NCI-H146 treated with DMSO at 0.1 percent for 48 hours (cell line): Measurements from ENCODE around the gene RBM39.
"Not testable (repeated sequence)": the region's sequence is repeated elsewhere in the genome, so short reads cannot be mapped to it uniquely, and the experiment has no call there.

ENCODE experiments used
- DNase-seq: peaks from one replicate; lab custom pipeline; 2025; ENCODE audit not compliant: unreplicated experiment; lab: John Stamatoyannopoulos, UW

The RBM39 gene

DNA sequence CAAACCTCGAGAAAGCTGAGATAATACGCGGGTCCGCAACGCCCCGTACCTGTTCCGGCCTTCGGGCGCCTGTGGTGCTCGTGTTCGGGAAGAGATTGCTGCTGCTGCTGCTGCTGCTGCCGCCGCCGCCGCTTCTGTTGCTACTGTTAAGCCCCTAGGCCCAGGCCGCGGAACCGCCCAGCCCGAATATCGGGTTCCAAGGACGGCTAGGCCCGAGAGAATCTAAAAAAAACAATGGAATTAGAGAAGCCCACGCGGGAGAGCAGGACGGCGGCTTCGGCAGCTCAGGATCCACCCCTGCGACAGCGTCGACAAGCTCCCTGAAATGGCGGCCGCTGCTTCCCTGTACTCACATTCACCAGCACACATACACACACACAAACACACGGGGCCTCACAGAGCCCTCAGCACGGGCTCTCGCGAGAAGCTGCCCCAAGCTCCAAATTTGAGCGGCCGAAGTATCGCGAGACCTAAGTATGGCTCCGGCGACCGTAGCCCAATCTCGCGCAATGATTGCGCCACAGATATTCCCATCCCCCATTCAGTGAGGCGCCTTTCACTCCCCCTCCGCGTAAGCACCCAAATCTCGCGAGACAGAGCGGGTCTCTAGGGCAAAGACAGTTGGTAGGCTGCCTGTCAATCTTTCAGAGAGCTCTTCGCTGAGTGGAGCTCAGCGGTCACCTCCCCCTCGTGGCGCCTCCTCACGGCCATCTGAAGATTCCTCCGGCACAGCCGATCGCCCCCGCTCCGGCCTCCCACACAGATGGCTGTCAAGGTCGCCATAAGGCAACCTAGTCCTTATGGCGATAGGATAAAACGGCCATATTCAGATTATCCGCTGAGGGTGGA lies at the start of gene RBM39:
Gene RBM39, minus strand, starts transcription at position 369 of the 849 bp plus-strand sequence. CDS start 1,386 bp downstream, outside the sequence.
- DNase-seq, result peak; percentile 100

DNA sequence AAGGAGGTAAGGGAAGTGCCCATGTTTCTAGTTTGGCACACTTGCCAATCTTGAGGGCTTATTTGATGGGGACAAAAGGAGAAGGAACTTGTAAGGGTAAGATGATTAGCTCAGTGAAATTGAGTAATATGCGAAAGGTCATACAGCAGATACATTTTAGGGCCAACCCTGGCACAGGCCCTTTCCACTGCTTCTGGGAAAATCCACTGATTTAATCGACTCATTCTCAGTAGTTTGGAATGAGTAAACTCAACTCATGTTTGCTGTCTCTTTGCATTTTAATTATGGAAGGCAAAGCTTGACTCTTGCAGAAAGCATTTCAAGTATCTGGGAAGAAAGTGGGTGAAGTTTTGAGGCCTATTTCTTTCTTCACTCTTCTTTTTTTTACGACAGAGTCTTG lies 49.8 kb upstream of the RBM39 start:
- DNase-seq, result no peak

DNA sequence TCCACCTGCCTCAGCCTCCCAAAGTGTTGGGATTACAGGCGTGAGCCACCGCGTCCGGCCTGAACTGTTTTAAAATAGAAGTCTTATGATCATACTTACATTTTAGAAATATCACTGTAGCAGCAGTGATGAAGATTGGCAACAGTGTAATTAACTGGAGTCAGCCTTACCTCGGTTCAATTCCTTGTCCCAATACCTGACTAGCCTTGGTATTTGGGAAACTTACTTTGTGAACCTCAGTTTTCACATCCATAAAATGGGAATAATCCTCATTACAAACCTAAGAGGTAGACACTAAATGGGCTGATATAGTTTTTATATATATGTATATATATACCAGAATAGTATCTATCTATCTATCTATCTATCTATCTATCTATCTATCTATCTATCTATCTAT lies 49.0 kb upstream of the RBM39 start:
- DNase-seq, result no peak

DNA sequence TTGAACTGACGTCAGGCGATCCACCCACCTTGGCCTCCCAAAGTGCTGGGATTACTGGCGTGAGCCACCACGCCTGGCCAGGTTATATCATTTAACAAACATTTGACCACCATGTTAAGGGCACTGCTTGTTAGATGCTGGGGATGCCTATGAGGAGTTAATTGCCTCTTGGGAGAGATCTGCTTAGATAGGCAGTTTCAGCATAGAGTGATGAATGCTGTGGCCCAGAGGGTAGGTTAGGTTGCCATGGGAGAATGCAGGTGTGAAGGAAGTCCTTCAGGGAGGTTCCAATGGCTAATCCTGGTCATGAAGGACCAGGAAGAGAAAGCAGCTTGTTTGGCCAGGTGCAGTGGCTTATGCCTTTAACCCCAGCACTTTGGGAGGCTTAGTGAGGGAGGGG lies 46.7 kb upstream of the RBM39 start:
- DNase-seq, result peak; percentile 27

DNA sequence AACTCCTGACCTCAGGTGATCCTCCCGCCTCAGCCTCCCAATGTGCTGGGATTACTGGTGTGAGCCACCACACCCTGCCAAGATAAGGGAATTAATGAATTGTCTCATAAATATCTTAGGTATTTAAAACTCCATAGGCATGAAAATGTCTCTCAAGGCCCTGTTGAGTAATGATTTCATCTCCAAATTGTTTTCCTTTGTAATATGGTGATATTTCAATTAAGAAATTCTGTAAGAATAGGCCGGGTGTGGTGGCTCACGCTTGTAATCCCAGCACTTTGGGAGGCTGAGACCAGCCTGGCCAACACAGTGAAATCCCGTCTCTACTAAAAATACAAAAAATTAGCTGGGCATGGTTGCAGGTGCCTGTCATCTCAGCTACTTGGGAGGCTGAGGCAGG lies 43.5 kb upstream of the RBM39 start:
- not testable (repeated sequence) for DNase-seq

DNA sequence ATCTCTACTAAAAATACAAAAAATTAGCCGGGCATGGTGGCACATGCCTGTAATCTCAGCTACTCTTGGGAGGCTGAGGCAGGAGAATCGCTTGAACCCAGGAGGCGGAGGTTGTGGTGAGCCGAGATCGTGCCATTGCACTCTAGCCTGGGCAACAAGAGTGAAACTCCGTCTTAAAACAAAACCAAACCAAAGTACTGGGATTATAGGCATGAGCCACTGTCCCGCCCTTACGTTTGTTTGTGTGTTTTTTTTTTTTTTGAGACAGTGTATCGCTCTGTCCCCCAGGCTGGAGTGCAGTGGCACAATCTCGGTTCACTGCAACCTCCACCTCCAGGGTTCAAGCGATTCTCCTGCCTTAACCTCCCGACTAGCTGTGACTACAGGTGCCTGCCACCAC lies 41.8 kb upstream of the RBM39 start:
- not testable (repeated sequence) for DNase-seq

DNA sequence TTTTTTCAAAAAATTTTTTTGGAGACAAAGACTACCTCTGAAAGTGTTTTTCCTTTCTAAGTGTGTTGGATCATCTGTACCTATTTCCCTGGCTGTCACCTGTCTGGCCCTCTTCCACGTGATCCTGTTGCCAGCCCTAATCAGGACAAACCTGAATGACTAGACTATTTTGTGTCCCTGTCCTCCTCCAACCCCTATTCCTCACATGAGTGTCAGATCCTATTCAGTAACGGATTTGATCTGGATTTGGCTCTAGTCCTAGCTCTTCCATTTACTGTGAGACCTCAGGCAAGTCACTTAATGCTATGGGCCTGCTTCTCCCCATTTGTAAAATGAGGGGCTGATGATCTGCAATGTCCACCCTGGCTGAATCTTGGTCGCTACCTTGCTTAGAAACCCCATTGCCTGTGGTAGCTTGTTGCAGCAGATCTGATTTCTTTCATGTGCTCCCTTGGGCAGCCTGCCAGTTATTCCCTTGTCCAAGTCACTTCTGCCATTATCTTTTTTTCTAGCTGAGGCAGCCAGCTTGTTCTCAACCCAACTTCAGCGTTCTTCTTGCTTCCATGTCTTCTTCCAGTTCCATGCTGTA lies 34.5 kb upstream of the RBM39 start:
- DNase-seq, result no peak

DNA sequence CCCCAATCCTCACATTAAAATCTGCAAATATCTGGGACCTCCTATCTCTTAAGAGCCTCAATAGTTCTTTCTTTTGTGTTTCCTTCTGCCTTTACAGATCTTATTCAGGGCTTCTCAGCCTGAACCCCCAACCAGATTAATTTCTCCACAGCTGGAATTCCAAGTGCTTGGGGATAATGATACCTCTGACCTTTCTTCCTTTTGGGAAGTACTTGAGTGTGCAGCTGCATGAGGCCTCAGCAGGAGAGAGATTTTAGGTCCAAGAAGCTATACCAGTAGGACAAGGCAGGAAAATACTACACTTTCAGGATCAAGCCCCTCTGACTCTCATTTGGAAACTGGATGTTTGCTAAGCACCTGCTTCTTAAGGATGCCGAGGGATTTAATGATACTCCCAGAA lies 32.3 kb upstream of the RBM39 start:
- DNase-seq, result no peak

DNA sequence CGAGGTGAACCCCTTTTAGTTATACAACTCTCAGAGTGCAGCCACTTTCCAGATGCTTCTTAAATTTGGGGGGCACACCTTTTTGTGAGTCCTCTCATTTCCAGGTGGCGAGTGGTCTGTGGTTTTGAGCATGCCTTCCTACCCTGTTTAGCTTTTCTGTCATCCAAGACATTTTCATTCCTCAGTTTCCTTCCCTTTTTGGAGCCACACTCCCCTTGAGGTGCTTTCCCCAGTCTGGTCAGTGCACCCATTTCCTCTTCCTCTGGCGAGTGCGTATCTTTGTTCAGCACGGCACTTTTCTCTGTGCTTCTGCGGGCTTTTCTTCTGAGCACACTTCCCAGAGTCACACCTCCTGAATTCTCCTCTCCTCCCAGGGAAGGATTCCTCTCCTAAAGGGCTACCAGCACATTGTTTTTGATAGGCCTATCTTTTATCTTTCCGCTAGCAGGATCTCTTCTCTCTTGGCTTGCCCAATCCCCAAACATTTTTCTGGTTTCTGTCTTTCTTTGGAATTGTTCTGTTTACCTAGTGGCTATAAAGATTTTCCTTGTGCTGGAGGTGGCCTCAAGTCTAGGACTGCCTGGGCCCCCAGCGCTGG lies 31.2 kb upstream of the RBM39 start:
- no peak for DNase-seq

DNA sequence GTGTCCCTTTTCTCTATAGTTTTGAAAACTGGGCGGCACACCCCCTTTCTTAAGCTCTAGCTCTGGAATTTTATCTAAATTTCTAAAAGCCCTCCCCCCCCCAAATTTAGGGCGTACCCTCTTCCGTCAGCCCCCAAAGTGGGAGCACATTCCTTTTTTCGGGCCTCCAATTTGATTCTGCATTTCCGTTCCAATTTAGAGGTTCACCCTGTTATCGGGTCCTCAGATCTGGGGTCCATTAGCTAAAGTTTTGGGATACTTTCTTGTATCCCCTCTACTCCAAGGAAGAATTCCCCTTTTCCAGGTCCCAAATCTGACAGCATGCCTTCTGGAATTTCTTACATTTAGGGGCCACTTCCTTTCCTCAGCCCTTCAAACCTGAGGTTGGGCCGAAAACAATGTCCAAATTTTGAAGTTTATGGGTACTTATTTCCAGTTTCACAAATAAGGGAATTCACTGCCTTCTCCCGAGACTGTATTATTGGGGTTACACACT lies 30.6 kb upstream of the RBM39 start:
- DNase-seq, result no peak

DNA sequence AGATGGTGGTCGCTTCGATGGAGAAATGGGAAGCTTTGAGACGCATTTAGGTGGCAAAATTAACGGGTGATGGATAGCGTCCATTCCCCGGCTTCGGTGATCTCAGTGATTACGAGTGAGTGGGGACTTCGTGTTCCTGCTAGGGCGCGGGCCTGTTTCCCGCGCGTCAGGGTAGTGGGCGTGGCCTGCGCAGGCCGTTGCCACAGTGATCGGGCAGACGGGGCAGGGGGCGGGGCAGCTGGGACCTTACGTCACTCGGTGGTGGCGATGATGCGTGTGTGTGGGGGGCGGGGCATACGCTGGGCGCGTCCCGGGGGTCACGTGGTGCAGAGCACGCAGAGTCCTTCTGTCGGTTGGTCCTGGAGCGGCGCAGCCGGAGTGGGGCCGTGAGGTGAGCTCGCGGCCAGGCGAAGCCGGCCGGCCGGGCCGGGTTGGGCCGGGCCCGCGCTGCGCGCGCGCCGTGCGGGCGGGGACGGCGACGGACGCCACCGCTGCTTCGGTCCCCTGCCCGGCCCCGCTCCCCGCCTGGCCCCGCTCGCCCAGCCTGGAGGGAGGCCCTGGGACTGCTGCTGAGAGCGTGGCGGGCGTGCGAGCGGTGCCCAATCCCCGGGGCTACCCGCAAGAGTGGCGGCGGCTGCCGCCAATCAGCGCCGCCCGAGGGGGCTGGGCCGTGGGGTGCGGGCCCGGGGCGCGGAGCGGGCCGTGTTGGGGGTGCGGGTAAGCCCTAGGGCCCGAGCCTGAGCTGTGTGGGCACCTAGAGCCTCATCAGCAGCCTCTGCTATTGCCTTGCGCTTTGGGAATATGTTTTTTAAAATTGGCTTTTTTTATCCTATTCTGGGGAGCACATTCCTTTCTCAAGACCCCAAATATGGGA lies 29.9 kb upstream of the RBM39 start, which contains the start of gene PHF20:
Gene PHF20, plus strand, starts transcription at position 327 of the 874 bp plus-strand sequence. CDS start 29,508 bp downstream, outside the sequence.
- peak; percentile 88 for DNase-seq

DNA sequence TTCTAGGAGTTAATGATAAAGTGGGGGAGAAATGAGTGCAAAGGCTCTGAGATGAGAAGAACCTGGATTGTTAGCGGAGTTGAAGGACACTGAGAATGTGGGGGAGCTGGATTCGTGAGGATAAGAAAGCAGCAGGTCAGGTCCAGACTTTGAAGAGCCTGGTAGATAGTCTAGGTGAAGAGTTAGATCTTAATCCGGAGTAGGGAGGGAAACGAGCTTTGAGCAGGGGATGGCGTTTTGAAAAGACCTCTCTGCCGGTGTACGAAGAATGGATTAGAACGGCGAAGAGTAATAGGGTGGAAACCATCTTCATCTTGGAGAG lies 29.3 kb upstream of the RBM39 start:
- no peak for DNase-seq

DNA sequence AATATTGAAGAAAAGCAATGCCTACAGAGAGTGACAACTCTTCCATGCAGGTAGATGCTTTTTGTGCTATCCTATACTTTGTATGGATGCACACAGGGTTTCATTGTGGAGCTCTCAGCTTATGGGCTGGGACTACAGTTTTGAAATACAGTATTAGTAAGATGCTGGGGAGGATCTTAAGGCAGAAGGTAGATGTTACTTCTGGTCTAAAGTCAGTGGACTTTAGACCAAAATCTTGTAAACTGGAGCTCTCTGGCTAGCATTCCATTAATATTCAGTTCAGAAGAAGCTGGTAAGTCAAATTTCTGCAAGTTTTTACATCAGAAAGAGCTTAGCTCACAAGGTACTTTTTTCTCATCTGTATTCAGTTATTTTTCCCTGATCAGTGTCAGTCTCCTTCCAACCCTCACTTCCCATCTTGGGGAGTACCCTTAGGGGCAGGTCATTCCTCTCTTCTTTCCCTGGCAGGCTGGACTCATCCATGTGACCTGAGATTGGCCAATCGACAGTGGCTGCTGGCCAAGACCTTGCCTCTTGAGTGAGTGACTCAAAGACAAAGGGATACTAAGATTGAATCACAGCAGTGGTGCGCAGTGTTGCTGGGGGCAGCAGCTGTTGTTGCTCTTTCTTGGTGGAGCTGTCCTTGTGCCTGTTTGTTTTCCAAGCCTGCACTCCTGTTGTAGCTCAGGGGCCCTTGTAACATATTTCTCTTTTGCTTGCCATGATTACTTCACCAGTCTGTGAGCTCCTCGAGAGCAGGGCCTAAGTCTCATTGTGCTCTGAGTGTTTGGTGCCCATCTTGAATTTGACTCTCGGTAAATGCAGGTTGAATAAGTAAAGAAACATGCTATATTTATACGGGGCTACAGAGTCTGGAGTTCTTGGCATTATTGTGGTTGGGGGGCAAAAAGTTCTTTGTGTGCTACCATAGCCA lies 26.9 kb upstream of the RBM39 start:
- DNase-seq, result peak; percentile 25

DNA sequence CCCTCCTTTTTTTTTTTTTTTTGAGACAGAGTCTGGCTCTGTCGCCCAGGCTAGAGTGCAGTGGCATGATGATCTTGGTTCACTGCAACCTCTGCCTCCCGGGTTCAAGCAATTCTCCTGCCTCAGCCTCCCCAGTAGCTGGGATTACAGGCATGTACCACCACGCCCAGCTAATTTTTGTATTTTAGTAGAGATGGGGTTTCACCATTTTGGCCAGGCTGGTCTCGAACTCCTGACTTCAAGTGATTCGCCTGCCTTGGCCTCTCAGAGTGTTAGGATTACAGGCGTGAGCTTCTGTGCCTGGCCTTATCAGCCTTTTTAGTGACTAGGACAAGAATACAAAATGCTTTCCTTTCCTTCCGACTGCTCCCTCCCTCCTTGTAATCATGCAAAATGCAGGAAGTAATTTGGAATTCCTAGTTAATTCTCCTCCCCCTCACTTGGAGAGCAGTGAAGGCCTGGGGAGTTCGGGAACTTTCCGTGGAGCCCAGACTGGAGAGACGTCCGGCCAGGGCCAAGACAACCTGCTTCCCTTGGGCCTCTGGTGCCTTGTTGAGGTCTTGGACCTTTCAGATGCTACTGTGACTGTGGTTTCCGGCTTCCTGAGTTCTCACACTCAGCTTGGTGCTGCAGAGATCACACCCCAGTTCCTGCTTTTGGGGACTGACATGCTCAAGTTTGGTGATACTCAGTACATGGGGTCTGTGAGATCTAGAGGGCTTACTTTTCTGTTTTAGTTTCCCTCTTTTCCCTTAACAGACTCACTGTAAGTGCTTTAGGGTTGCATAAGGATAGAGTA lies 25.8 kb upstream of the RBM39 start:
- no peak for DNase-seq

DNA sequence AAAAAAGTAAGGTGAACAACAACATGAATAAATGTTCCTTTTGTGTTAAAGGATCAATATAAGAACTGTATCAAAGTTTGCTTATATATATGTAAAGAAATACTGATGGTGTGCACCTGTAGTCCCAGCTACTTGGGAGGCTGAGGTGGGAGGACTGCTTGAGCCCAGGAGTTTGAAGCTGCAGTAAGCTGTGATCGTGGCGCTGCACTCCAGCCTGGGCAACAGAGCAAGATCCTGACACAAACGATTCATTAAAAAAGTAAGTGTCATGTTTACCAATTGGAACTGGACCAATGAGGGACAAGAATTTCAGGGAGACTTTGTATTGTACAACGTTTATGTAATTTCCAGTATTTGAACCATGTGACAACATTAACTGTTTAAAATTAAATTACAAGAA lies 24.8 kb upstream of the RBM39 start:
- no peak for DNase-seq

DNA sequence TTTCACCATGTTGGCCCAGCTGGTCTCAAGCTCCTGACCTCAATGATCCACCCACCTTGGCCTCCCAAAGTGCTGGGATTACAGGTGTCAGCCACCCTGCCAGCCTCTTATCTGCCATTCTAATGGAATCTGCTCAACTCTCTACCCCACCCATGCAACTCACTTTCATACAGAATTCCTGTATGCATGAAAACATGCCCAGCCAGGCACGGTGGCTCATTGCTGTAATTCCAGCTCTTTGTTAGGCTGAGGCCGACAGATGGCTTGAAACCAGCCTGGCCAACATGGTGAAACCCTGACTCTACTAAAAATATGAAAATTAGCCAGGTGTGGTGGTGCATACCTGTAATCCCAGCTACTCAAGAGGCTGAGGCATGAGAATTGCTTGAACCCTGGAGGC lies 22.9 kb upstream of the RBM39 start:
- not testable (repeated sequence) for DNase-seq

DNA sequence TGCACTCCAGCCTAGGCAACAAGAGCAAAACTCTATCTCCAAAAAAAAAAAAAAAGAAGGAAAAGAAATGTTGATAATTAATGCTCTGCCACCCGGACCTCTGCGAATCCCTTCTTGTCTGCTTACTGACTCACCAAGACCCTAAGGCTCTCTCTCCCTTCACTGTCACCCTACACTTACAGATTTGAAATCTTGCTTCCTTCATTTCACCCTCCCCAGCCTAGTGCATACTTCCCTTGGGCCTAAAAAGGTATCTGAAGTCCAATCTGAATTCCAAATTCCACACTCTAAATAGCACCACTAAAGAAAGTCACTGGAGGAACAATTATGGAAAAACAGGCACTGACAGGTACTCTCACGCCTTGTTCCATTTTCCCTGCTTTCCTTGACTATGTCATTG lies 20.4 kb upstream of the RBM39 start:
- no peak for DNase-seq

DNA sequence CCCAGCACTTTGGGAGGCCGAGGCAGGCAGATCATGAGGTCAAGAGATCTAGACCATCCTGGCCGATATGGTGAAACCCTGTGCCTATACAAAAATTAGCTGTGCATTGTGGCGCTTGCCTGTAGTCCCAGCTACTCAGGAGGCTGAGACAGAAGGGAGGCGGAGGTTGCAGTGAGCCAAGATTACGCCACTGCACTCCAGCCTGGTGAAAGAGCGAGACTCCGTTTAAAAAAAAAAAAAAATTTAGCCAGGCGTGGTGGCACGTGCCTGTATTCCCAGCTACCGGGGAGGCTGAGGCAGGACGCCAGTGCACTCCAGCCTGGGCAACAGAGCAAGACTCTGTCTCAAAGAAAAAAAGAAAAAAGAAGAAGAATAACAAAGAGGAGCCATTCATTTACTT lies 19.5 kb upstream of the RBM39 start:
- DNase-seq, result not testable (repeated sequence)

DNA sequence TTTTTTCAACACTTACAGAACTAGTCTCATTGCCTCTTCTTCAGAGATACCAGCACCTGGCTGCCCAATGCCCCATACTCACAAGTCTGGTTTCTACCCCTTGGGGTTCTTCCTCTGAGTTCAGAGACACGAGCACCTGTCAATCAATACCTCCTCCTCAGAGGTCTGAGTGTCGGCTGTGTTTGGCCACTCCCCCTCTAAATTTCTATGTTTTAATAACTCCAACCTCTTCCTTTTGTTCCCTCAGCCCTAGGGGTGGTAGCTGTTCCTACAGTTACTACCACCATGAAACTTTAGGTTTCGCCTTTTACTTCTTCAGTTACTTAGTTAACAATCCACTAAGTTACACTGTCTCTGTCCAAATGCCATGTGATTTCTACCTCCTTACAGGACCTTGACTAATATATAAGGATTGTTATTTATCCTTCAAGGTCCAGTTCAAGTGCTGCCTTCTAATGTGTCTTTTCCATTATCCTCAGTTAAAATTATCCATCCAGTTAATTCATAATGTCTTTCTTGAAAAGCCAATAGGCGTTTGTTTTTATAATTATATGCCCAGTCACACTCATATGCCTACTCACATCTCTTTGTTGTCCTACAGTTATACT lies 15.1 kb upstream of the RBM39 start:
- no peak for DNase-seq
